Karpas-422 (cell line): Measurements from ENCODE around the gene LZTR1. TPM values are rescaled to one million over a fixed set of nuclear protein-coding genes. Genes with fewer than 3 reads are reported as not detected.
"Not testable (repeated sequence)": the region's sequence is repeated elsewhere in the genome, so short reads cannot be mapped to it uniquely, and the experiment has no call there.

Experiments used
- DNase-seq: peaks from one replicate; pipeline ENCODE4 v3.0.0-alpha.2; 2015
- H2AFZ ChIP-seq: fragments of 200-600 bp; sonication (generic); 2 replicates; pipeline ENCODE4 v1.6.1; 2014; ENCODE audit warnings: antibody characterized with exemption, low read length, mixed read lengths
- H3K27ac ChIP-seq: fragments of 200-600 bp; sonication (generic); 2 replicates; pipeline ENCODE4 v1.5.1; 2014; ENCODE audit warnings: mild to moderate bottlenecking, low read length, moderate library complexity
- H3K27me3 ChIP-seq: fragments of 200-600 bp; sonication (generic); 2 replicates; pipeline ENCODE4 v1.6.1; 2014; ENCODE audit warnings: low read length, mixed read lengths
- H3K36me3 ChIP-seq: fragments of 200-600 bp; sonication (generic); 2 replicates; pipeline ENCODE4 v1.6.1; 2014; ENCODE audit warnings: low read length, mixed read lengths; ENCODE audit not compliant: insufficient read depth
- H3K4me1 ChIP-seq: fragments of 200-600 bp; sonication (generic); 2 replicates; pipeline ENCODE4 v1.6.1; 2014; ENCODE audit warnings: mild to moderate bottlenecking, low read length, mixed read lengths
- H3K4me2 ChIP-seq: fragments of 200-600 bp; sonication (generic); 2 replicates; pipeline ENCODE4 v1.6.1; 2014; ENCODE audit warnings: low read length, low read depth, mild to moderate bottlenecking; ENCODE audit not compliant: poor library complexity, severe bottlenecking
- H3K4me3 ChIP-seq: fragments of 200-600 bp; sonication (generic); 2 replicates; pipeline ENCODE4 v1.5.1; 2014; ENCODE audit warnings: mild to moderate bottlenecking, antibody characterized with exemption, low read length, mixed read lengths
- H3K79me2 ChIP-seq: fragments of 200-600 bp; sonication (generic); 2 replicates; pipeline ENCODE4 v1.6.1; 2014; ENCODE audit warnings: mild to moderate bottlenecking, low read length, mixed read lengths
- H3K9ac ChIP-seq: fragments of 200-600 bp; sonication (generic); 2 replicates; pipeline ENCODE4 v1.6.0; 2014; ENCODE audit warnings: low read length
- H3K9me2 ChIP-seq: fragments of 200-600 bp; sonication (generic), shearing (Covaris generic); replicated peaks from 2 replicates; pipeline ENCODE4 v1.6.0; 2014; ENCODE audit warnings: mild to moderate bottlenecking, low read length, moderate library complexity; ENCODE audit not compliant: insufficient read depth
- H3K9me3 ChIP-seq: fragments of 300-700, 200-600 bp; sonication (generic); 2 replicates; pipeline ENCODE4 v1.6.1; 2014; ENCODE audit warnings: low read length, mixed read lengths
- H4K20me1 ChIP-seq: fragments of 200-600 bp; sonication (generic); 2 replicates; pipeline ENCODE4 v1.6.1; 2014; ENCODE audit warnings: mild to moderate bottlenecking, antibody characterized with exemption, low read length, low read depth; ENCODE audit not compliant: insufficient read depth
- total RNA-seq: library from RNA; depleted of rRNA; stranded (reverse); fragments of >200 nt; shearing (Covaris generic); gene quantifications from 2 replicates; pipeline ENCODE4 v1.2.3, GENCODE V29; 2014; ENCODE audit warnings: low replicate concordance; rRNA removed

Gene LZTR1
- 22.4 and 48.8 TPM in 2 replicates for total RNA-seq

DNA sequence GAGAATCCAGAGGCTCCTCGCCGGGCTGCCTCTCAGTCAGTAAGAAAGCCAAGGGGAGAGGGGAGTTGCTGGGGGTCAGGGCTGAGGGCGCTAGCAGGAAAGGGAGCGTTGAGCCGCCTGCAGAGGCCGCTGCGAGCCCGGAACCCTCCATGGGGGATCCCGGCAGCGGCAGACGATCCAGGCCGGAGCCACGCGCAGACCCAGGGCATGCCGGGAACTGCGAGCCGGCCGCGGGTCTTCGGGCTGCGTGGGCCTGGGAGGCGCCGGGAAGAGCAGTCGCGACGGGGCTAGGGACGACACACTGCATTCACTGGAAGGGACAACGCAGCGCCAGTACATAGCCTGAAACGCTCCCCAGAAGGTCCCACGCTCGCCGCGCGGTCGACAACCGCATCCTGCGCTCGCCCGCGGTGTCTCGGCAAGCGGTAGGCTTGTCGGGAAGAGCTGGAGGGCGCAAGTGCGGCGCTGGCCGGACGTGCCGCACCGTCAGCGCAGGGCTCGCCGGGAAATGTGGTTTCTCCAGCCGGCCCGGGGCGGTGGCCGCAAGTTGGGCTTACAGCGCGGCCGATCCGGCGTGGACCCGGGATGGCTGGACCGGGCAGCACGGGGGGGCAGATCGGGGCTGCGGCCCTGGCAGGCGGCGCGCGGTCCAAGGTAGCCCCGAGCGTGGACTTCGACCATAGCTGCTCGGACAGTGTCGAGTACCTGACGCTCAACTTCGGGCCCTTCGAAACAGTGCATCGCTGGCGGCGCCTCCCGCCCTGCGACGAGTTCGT lies at the start of gene LZTR1:
Gene LZTR1 (plus strand): TSS at position 511 of the 776 bp plus-strand sequence. CDS start 75 bp downstream, at position 586.
- Histone ChIP-seq H3K36me3 (peaks cover 4% of the 10 kb centered on the region; the same call in 1 of the 2 replicates), H3K27ac (peak within 1 kb of the TSS; percentile 59), H3K27me3 (no peaks in the 10 kb centered on the region), H3K9me3 (no peaks in the 10 kb centered on the region), H3K9me2 (no peaks in the 10 kb centered on the region), H4K20me1 (no peaks in the 10 kb centered on the region), H3K4me1 (peaks cover 32% of the 10 kb centered on the region), H3K4me2 (peak within 1 kb of the TSS; percentile 92), H3K79me2 (peaks cover 28% of the 10 kb centered on the region), H3K9ac (peak within 1 kb of the TSS; percentile 98), H2AFZ (peak within 1 kb of the TSS; percentile 81), H3K4me3 (peak within 1 kb of the TSS; percentile 96)
- DNase-seq: peak; percentile 92

DNA sequence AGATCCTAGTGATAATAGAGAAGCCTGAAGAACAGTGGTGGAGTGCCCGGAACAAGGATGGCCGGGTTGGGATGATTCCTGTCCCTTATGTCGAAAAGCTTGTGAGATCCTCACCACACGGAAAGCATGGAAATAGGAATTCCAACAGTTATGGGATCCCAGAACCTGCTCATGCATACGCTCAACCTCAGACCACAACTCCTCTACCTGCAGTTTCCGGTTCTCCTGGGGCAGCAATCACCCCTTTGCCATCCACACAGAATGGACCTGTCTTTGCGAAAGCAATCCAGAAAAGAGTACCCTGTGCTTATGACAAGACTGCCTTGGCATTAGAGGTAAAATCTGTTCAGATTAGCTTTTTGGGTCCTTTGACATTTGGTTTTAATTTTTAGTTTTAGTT lies 48.2 kb upstream of the LZTR1 start:
- Histone ChIP-seq H3K4me1 (peaks cover 11% of the 10 kb centered on the region), H3K4me2 (no peak overlapping the region)

DNA sequence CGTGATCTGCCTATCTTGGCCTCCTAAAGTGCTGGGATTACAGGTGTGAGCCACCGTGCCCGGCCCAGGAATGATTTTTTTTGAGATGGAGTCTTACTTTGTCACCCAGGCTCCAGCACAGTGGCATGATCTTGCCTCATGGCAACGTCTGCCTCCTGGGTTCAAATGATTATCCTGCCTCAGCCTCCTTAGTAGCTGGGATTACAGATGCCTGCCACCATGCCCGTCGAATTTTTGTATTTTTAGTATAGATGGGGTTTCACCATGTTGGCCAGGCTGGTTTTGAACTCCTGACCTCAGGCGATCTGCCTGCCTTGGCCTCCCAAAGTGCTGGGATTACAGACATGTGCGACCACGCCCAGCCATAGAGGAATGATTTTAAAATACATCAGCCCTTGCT lies 47.0 kb upstream of the LZTR1 start:
- H3K9me2 ChIP-seq, H3K4me2 ChIP-seq, H3K27me3 ChIP-seq, H3K9ac ChIP-seq, H3K27ac ChIP-seq, H2AFZ ChIP-seq, H3K9me3 ChIP-seq, H3K4me3 ChIP-seq, DNase-seq: not testable (repeated sequence)
- Histone ChIP-seq H3K79me2 (peaks cover 98% of the 10 kb centered on the region), H3K36me3 (peaks cover 14% of the 10 kb centered on the region), H3K4me1 (peaks cover 11% of the 10 kb centered on the region), H4K20me1 (peaks cover 49% of the 10 kb centered on the region)

More for the DNA sequence above, 48.2 kb upstream of the LZTR1 start:
- Histone ChIP-seq H3K27ac (no peak overlapping the region), H3K9me3 (no peaks in the 10 kb centered on the region), H3K79me2 (peaks cover 96% of the 10 kb centered on the region), H3K9ac (no peak overlapping the region), H3K9me2 (no peaks in the 10 kb centered on the region), H3K27me3 (no peaks in the 10 kb centered on the region), H3K4me3 (no peak overlapping the region), H2AFZ (no peak overlapping the region), H3K36me3 (peaks cover 14% of the 10 kb centered on the region), H4K20me1 (peaks cover 50% of the 10 kb centered on the region)
- DNase-seq: no peak

DNA sequence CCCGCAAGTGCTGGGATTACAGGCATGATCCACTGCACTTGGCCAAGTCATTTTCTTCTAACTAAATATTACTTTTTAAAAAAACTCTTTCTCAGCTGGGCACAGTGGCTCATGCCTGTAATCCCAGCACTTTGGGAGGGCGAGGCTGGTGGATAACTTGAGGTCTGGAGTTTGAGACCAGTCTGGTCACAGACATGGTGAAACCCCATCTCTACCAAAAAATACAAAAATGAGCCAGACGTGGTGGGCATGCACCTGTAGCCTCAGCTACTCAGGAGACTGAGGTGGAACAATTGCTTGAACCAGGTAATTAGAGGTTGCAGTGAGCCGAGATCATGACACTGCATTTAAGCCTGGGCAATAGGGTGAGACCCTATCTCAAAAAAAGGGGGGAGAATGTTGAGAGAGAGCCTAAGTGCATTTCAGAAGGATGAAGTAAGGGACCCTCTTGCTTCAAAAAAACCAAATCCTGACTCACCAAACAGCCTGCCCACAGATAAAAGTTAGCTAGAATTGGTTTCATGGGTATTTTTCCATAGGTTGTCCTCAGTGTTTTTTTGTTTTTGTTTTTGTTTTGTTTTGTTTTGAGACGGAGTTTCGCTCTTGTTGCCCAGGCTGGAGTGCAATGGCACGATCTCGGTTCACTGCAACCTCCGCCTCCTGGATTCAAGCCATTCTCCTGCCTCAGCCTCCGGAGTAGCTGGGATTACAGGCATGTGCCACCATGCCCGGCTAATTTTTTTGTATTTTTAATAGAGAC lies 46.1 kb upstream of the LZTR1 start:
- not testable (repeated sequence) for H2AFZ ChIP-seq, H3K4me3 ChIP-seq, DNase-seq, H3K27ac ChIP-seq, H3K27me3 ChIP-seq, H3K4me2 ChIP-seq, H3K9me3 ChIP-seq, H3K9ac ChIP-seq, H3K9me2 ChIP-seq
- Histone ChIP-seq H3K4me1 (peaks cover 11% of the 10 kb centered on the region), H3K36me3 (peaks cover 14% of the 10 kb centered on the region), H3K79me2 (peaks cover 98% of the 10 kb centered on the region), H4K20me1 (peaks cover 55% of the 10 kb centered on the region)

DNA sequence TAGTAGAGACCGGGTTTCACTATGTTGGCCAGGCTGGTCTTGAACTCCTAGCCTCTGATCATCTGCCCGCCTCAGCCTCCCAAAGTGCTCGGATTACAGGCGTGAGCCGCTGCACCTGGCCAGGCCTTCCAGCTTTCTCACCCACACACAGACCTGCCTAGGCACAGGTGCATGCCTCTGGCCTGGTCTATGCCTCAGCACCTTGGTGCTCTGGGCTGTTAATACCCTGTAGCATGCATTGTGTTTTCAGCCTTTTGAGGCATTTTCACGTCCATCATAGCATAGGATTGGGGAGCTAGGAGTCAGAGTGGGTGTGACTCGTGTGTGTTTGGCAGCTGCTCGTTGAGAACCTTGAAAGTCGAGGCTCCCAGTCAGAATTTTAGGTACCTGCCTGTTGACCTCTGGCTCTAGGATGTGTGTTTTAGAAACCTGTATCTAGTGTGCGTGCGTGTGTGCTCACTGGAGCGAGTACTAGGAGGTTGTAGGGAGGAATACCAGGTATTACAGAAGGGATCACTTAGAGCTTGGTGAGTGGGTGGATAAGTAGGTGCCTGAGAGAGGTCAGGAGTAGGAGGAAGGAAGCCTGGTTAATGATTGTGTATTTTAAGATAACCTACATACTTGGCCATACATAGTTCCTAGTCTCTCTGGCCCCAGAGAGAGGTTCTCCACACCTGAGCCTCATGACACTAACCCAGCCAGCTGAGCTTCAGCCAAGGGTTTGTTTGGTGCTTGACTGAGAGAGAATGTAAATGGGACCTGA lies 44.9 kb upstream of the LZTR1 start:
- Histone ChIP-seq H3K4me3 (no peak overlapping the region), H3K9me2 (no peaks in the 10 kb centered on the region), H3K27ac (no peak overlapping the region), H3K79me2 (peaks cover 97% of the 10 kb centered on the region), H3K9ac (no peak overlapping the region), H3K36me3 (peaks cover 17% of the 10 kb centered on the region), H2AFZ (no peak overlapping the region), H3K9me3 (no peaks in the 10 kb centered on the region), H3K4me2 (no peak overlapping the region), H3K27me3 (no peaks in the 10 kb centered on the region), H4K20me1 (peaks cover 63% of the 10 kb centered on the region), H3K4me1 (peaks cover 11% of the 10 kb centered on the region)
- DNase-seq: no peak

DNA sequence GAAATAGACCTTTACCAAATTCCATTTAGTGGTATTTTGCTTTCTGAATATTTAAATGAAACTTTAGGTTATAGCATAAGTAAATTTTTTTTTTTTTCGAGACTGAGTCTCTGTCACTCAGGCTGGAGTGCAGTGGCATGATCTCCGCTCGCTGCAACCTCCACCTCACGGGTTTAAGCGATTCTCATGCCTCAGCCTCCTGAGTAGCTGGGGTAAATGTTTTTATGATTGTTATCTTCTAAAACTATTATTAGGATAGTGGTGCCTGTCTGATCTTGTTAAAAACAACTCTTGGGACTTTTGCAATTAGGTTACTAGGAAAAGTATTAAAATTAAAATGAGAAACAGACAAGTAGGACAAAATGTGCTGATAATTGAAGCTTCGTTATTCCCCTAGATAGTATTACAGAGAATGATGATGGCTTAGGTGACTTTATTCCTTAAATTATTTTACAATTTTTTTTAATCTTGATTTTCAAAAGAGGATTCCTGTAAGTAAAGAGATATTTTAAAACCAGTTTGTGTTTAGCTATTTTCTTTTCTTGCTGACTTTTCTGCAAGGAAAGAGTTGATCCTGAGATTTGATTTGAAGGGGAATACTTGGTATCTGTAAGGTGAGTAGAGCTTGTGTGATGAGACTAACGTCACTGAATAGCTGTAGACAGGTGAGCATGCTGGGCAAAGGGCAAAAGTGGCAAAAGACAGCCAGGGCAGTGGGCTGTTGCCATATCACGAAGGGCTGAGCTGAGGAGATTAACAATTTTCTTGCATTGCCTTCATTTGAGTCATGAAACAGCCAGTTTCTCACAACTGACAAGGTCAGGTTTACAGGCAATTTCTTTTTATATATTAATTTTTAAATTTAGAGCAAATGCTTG lies 44.1 kb upstream of the LZTR1 start:
- no peak overlapping the region for H3K4me2 ChIP-seq

DNA sequence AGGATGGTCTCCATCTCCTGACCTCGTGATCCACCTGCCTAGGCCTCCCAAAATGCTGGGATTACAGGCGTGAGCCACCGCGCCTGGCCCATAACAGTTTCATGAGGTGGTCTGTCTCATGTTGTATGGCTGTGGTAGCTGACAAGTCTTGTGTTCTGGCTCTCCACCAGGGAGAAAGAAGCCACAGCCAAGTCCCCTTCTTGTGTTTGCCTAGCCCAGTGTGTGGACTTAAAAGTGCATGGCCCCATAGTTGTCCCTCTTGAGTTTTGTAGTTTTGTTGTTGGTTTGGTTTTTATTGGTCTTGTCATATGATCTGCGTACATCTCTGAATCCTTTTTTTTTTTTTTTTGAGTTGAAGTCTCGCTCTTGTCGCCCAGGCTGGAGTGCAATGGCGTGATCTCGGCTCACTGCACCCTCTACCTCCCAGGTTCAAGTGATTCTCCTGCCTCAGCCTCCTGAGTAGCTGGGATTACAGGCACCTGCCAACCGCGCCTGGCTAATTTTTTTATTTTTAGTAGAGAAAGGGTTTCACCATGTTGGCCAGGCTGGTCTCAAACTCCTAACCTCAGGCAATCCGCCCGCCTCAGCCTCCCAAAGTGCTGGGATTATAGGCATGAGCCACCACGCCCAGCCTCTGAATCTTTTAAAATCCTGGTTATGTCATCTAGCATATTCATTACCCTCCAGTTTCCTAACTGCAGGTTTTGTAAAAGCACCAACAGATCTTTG lies 42.5 kb upstream of the LZTR1 start:
- H3K4me3 ChIP-seq, H3K9me3 ChIP-seq, H2AFZ ChIP-seq, H3K4me2 ChIP-seq, DNase-seq, H3K9ac ChIP-seq, H3K27me3 ChIP-seq, H3K27ac ChIP-seq, H3K9me2 ChIP-seq: not testable (repeated sequence)
- Histone ChIP-seq H4K20me1 (peaks cover 65% of the 10 kb centered on the region), H3K4me1 (peaks cover 11% of the 10 kb centered on the region), H3K36me3 (peaks cover 12% of the 10 kb centered on the region), H3K79me2 (peaks cover 98% of the 10 kb centered on the region)

More for the DNA sequence above, 44.1 kb upstream of the LZTR1 start:
- H3K36me3 ChIP-seq: peaks cover 18% of the 10 kb centered on the region
- H3K9me3 ChIP-seq: no peaks in the 10 kb centered on the region
- peaks cover 97% of the 10 kb centered on the region for H3K79me2 ChIP-seq
- no peak overlapping the region for H2AFZ ChIP-seq
- no peak for DNase-seq
- H3K4me3 ChIP-seq: no peak overlapping the region
- H3K9me2 ChIP-seq: no peaks in the 10 kb centered on the region
- H3K27me3 ChIP-seq: no peaks in the 10 kb centered on the region
- H4K20me1 ChIP-seq: peaks cover 65% of the 10 kb centered on the region
- peaks cover 11% of the 10 kb centered on the region for H3K4me1 ChIP-seq
- no peak overlapping the region for H3K27ac ChIP-seq
- no peak overlapping the region for H3K9ac ChIP-seq
